ENCODE results near the gene RPRD2.

RPRD2 gene

GRCh38 chr1:150362721-150363425 lies 1.1 kb upstream of the RPRD2 start:
- Histone ChIP-seq H3K27ac (peak overlapping the region; percentile 99), H3K4me3 (peak overlapping the region; percentile 90), H3K36me3 (ENCODE audit: insufficient read depth, low read length) (no peaks in the 10 kb centered on the region), H3K9me3 (ENCODE audit: low read depth, low read length) (no peaks in the 10 kb centered on the region), H3K9ac (ENCODE audit: insufficient read length) (peak overlapping the region; percentile 91)
- TF ChIP-seq EZH2 (IDR thresholded peaks at IDR 0.05), result no peak
- no peak for TF ChIP-seq FOXP2 (optimal IDR thresholded peaks at IDR 0.05; ENCODE audit: control extremely low read depth, extremely low read length, insufficient read depth)
- no peak for TF ChIP-seq POLR2AphosphoS5 (IDR thresholded peaks at IDR 0.05; ENCODE audit: borderline replicate concordance, low read depth, low read length)
- DNase-seq (ENCODE audit: low read depth, low spot score), result no peak

GRCh38 chr1:150364231-150365003 lies 470 bp downstream of the RPRD2 start:
- Histone ChIP-seq H3K9me3 (ENCODE audit: low read depth, low read length) (no peaks in the 10 kb centered on the region), H3K36me3 (ENCODE audit: insufficient read depth, low read length) (no peaks in the 10 kb centered on the region), H3K27ac (peak overlapping the region; percentile 99), H3K4me3 (peak overlapping the region; percentile 90), H3K9ac (ENCODE audit: insufficient read length) (peak overlapping the region; percentile 97)
- DNase-seq (ENCODE audit: low read depth, low spot score), result no peak
- peak; percentile 37 for TF ChIP-seq POLR2AphosphoS5 (IDR thresholded peaks at IDR 0.05; ENCODE audit: borderline replicate concordance, low read depth, low read length)
- TF ChIP-seq FOXP2 (optimal IDR thresholded peaks at IDR 0.05; ENCODE audit: control extremely low read depth, extremely low read length, insufficient read depth), result no peak

GRCh38 chr1:150365941-150366340 lies 2.0 kb downstream of the RPRD2 start:
- no peak for DNase-seq (ENCODE audit: low read depth, low spot score)
- peak overlapping the region; percentile 97 for H3K9ac ChIP-seq (ENCODE audit: insufficient read length)
- H3K27ac ChIP-seq, result peak overlapping the region; percentile 99
- peak overlapping the region; percentile 90 for H3K4me3 ChIP-seq
- peaks cover 3% of the 10 kb centered on the region; the same call in 1 of the 2 replicates for H3K36me3 ChIP-seq (ENCODE audit: insufficient read depth, low read length)
- no peaks in the 10 kb centered on the region for H3K9me3 ChIP-seq (ENCODE audit: low read depth, low read length)
- TF ChIP-seq FOXP2 (optimal IDR thresholded peaks at IDR 0.05; ENCODE audit: control extremely low read depth, extremely low read length, insufficient read depth) (no peak), EZH2 (IDR thresholded peaks at IDR 0.05) (no peak), POLR2AphosphoS5 (IDR thresholded peaks at IDR 0.05; ENCODE audit: borderline replicate concordance, low read depth, low read length) (no peak)

- peak overlapping the region; percentile 97 for H3K9ac ChIP-seq (ENCODE audit: insufficient read length)
- no peaks in the 10 kb centered on the region for H3K9me3 ChIP-seq (ENCODE audit: low read depth, low read length)
- H3K4me3 ChIP-seq, result peak overlapping the region; percentile 90
- H3K36me3 ChIP-seq (ENCODE audit: insufficient read depth, low read length), result peaks cover 5% of the 10 kb centered on the region; the same call in 1 of the 2 replicates
- H3K27ac ChIP-seq, result peak overlapping the region; percentile 99
- no peak for TF ChIP-seq EZH2 (IDR thresholded peaks at IDR 0.05)
- DNase-seq (ENCODE audit: low read depth, low spot score), result no peak
Measured at GRCh38 chr1:150366416-150367296, 2.7 kb downstream of the RPRD2 start.

GRCh38 chr1:150371110-150371509 lies 7.2 kb downstream of the RPRD2 start:
- DNase-seq (ENCODE audit: low read depth, low spot score), result no peak
- Histone ChIP-seq H3K9ac (ENCODE audit: insufficient read length) (no peak overlapping the region), H3K27ac (no peak overlapping the region), H3K36me3 (ENCODE audit: insufficient read depth, low read length) (peaks cover 5% of the 10 kb centered on the region; the same call in 1 of the 2 replicates), H3K4me3 (no peak overlapping the region), H3K9me3 (ENCODE audit: low read depth, low read length) (no peaks in the 10 kb centered on the region)
- TF ChIP-seq EZH2 (IDR thresholded peaks at IDR 0.05) (no peak), POLR2AphosphoS5 (IDR thresholded peaks at IDR 0.05; ENCODE audit: borderline replicate concordance, low read depth, low read length) (no peak), FOXP2 (optimal IDR thresholded peaks at IDR 0.05; ENCODE audit: control extremely low read depth, extremely low read length, insufficient read depth) (no peak)

- Histone ChIP-seq H3K4me3 (no peak overlapping the region), H3K27ac (no peak overlapping the region), H3K9ac (ENCODE audit: insufficient read length) (no peak overlapping the region), H3K36me3 (ENCODE audit: insufficient read depth, low read length) (peaks cover 5% of the 10 kb centered on the region; the same call in 1 of the 2 replicates), H3K9me3 (ENCODE audit: low read depth, low read length) (no peaks in the 10 kb centered on the region)
- TF ChIP-seq EZH2 (IDR thresholded peaks at IDR 0.05), result no peak
- no peak for TF ChIP-seq POLR2AphosphoS5 (IDR thresholded peaks at IDR 0.05; ENCODE audit: borderline replicate concordance, low read depth, low read length)
- TF ChIP-seq FOXP2 (optimal IDR thresholded peaks at IDR 0.05; ENCODE audit: control extremely low read depth, extremely low read length, insufficient read depth), result no peak
- DNase-seq (ENCODE audit: low read depth, low spot score), result no peak
Measured at GRCh38 chr1:150372580-150372979, 8.6 kb downstream of the RPRD2 start.

- no peak for DNase-seq (ENCODE audit: low read depth, low spot score)
- peak overlapping the region; percentile 86 for H3K27ac ChIP-seq
- H3K9me3 ChIP-seq (ENCODE audit: low read depth, low read length), result no peaks in the 10 kb centered on the region
- H3K4me3 ChIP-seq, result peak overlapping the region; percentile 29; the same call in 1 of the 2 replicates
- TF ChIP-seq EZH2 (IDR thresholded peaks at IDR 0.05) (no peak), FOXP2 (optimal IDR thresholded peaks at IDR 0.05; ENCODE audit: control extremely low read depth, extremely low read length, insufficient read depth) (no peak), POLR2AphosphoS5 (IDR thresholded peaks at IDR 0.05; ENCODE audit: borderline replicate concordance, low read depth, low read length) (no peak)
- H3K36me3 ChIP-seq (ENCODE audit: insufficient read depth, low read length), result no peaks in the 10 kb centered on the region
- H3K9ac ChIP-seq (ENCODE audit: insufficient read length), result peak overlapping the region; percentile 48
Measured at GRCh38 chr1:150376110-150376509, 12.2 kb downstream of the RPRD2 start.
